Mesothelial cell of epicardium (in vitro differentiated cells): ENCODE measurements around the gene MLST8. TPM values are rescaled to one million over a fixed set of nuclear protein-coding genes. Genes with fewer than 3 reads are reported as not detected.

Experiments
- DNase-seq, 2 experiments: peaks; one replicate each; pipeline ENCODE4 v3.0.0; 2021; ENCODE audit warnings: low spot score in 2 of 2; ENCODE audit not compliant: unreplicated experiment in 2 of 2
- H3K27ac Mint-ChIP-seq: 2 replicates; pipeline ENCODE4 v1.8.0; 2021; ENCODE audit warnings: mixed read lengths
- H3K27me3 Mint-ChIP-seq: 2 replicates; pipeline ENCODE4 v1.8.0; 2021; ENCODE audit warnings: low read depth, mixed read lengths
- H3K36me3 Mint-ChIP-seq: 2 replicates; pipeline ENCODE4 v1.8.0; 2021; ENCODE audit warnings: mixed read lengths
- H3K4me1 Mint-ChIP-seq: 2 replicates; pipeline ENCODE4 v1.8.0; 2021; ENCODE audit warnings: mixed read lengths
- H3K4me3 Mint-ChIP-seq: 2 replicates; pipeline ENCODE4 v1.8.0; 2021; ENCODE audit warnings: mild to moderate bottlenecking, moderate library complexity, mixed read lengths
- H3K9me3 Mint-ChIP-seq: 2 replicates; pipeline ENCODE4 v1.8.0; 2021; ENCODE audit warnings: mixed read lengths
- total RNA-seq: library from RNA; stranded (reverse); gene quantifications from 3 replicates; pipeline ENCODE4 v1.2.1, GENCODE V29; 2021
- TF ChIP-seq, protein P1 (sequence below): fragments of 200-600 bp; sonication (generic); IDR thresholded peaks from one replicate; pipeline ENCODE4 v1.5.0; 2021; ENCODE audit warnings: antibody characterized with exemption; ENCODE audit not compliant: unreplicated experiment

MLST8 gene
- total RNA-seq, 1 donor from 2014 or later = 45.9 TPM

DNA sequence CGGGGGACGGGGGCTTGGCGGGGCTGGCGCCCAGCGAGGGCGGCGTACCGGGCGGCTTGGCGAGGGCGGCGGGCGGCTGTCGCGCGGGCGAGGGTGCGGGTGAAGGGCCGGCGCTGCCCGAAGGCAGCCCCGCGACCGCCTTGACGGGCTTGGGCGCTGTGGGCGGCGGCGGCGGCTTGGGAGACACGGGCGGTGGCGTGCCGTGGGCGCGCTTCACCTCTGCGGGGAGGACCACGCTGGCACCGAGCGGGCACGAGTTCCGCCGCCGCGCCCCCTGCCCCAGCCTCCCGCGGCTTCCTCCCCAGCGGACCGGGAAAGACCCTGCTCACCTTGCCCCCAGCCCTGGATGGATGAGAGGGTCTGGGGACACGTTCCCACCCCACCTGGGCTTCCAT is 26.1 kb upstream of the MLST8 start:
- TF ChIP-seq, protein P1, sequence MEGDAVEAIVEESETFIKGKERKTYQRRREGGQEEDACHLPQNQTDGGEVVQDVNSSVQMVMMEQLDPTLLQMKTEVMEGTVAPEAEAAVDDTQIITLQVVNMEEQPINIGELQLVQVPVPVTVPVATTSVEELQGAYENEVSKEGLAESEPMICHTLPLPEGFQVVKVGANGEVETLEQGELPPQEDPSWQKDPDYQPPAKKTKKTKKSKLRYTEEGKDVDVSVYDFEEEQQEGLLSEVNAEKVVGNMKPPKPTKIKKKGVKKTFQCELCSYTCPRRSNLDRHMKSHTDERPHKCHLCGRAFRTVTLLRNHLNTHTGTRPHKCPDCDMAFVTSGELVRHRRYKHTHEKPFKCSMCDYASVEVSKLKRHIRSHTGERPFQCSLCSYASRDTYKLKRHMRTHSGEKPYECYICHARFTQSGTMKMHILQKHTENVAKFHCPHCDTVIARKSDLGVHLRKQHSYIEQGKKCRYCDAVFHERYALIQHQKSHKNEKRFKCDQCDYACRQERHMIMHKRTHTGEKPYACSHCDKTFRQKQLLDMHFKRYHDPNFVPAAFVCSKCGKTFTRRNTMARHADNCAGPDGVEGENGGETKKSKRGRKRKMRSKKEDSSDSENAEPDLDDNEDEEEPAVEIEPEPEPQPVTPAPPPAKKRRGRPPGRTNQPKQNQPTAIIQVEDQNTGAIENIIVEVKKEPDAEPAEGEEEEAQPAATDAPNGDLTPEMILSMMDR = no peak
- Mint-ChIP-seq H3K36me3 (peaks cover 12% of the 10 kb centered on the region), H3K27ac (no peak overlapping the region), H3K27me3 (no peaks in the 10 kb centered on the region), H3K9me3 (no peaks in the 10 kb centered on the region), H3K4me3 (no peak overlapping the region), H3K4me1 (no peaks in the 10 kb centered on the region)
- DNase-seq = no peak

DNA sequence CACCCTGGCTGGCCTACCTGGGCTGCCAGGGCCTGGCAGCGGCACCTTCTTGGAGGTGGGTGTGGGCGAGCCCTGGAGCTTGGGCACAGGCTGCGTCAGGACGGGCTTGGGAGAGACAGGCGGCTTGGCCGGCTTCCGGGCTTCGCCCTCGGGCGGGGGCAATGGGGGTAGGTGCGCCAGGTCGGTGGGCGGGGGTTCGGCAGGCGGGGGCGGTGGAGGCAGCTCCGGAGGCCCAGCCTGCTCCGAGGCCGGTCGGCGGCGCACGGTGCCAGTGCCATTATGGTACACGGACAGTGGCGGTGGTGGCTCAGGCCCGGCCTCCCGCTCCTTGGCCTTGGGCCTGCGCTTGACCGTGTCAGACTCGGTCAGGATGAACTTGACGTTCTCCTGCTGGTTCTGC is 25.7 kb upstream of the MLST8 start:
- no peak for DNase-seq
- H3K4me1 Mint-ChIP-seq = no peaks in the 10 kb centered on the region
- no peaks in the 10 kb centered on the region for H3K9me3 Mint-ChIP-seq
- TF ChIP-seq, protein P1 = no peak
- H3K27me3 Mint-ChIP-seq = no peaks in the 10 kb centered on the region
- peaks cover 10% of the 10 kb centered on the region for H3K36me3 Mint-ChIP-seq
- H3K4me3 Mint-ChIP-seq = no peak overlapping the region
- H3K27ac Mint-ChIP-seq = no peak overlapping the region

DNA sequence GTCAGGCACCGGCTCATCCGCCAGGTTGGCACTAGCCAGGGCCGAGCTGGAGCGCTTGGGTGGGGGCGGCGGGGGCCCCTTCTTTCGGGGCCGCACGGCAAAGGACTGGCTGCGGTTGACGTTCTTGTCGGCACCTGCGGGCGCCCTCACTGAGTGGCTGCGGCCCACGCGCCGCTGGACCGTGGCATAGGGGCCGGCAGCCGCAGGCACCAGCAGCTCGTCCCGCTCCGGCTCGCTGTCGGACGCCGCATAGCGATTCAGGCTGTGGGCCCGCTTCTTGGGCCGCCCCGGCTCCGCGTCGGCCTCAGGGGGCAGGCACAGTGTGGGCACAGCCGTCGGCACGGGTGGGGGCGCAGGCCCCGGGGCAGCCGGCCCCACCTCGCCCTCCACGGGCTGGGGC is 24.8 kb upstream of the MLST8 start:
- peaks cover 10% of the 10 kb centered on the region for H3K36me3 Mint-ChIP-seq
- no peak overlapping the region for H3K4me3 Mint-ChIP-seq
- DNase-seq = no peak
- H3K9me3 Mint-ChIP-seq = no peaks in the 10 kb centered on the region
- no peaks in the 10 kb centered on the region for H3K4me1 Mint-ChIP-seq
- H3K27ac Mint-ChIP-seq = no peak overlapping the region
- TF ChIP-seq, protein P1 = no peak
- no peaks in the 10 kb centered on the region for H3K27me3 Mint-ChIP-seq

GRCh38 chr16:2180962-2181923 is 24.0 kb upstream of the MLST8 start:
- H3K27me3 Mint-ChIP-seq = no peaks in the 10 kb centered on the region
- TF ChIP-seq, protein P1 = no peak
- H3K36me3 Mint-ChIP-seq = peaks cover 7% of the 10 kb centered on the region
- DNase-seq = no peak
- H3K4me1 Mint-ChIP-seq = no peaks in the 10 kb centered on the region
- no peak overlapping the region for H3K27ac Mint-ChIP-seq
- H3K4me3 Mint-ChIP-seq = no peak overlapping the region
- H3K9me3 Mint-ChIP-seq = no peaks in the 10 kb centered on the region

- H3K4me3 Mint-ChIP-seq = no peak overlapping the region
- no peak overlapping the region for H3K27ac Mint-ChIP-seq
- TF ChIP-seq, protein P1 = no peak
- H3K9me3 Mint-ChIP-seq = no peaks in the 10 kb centered on the region
- no peaks in the 10 kb centered on the region for H3K4me1 Mint-ChIP-seq
- no peak for DNase-seq
- H3K27me3 Mint-ChIP-seq = no peaks in the 10 kb centered on the region
- peaks cover 6% of the 10 kb centered on the region for H3K36me3 Mint-ChIP-seq
These were observed 23.3 kb upstream of the MLST8 start for GRCh38 chr16:2181952-2182351.
